ENCODE data around the gene COL15A1.

Gene COL15A1

GRCh38 chr9:98995971-98996504 lies 52.3 kb downstream of the COL15A1 start:
- DNase-seq = no peak

- no peak for DNase-seq
Observed at GRCh38 chr9:98997604-98998003, 53.9 kb downstream of the COL15A1 start.

- peak; percentile 84 for DNase-seq
Observed at GRCh38 chr9:98998441-98999151, 54.9 kb downstream of the COL15A1 start.

GRCh38 chr9:98999152-98999525 lies 55.4 kb downstream of the COL15A1 start:
- no peak for DNase-seq

- DNase-seq = peak; percentile 82
Observed at GRCh38 chr9:99000476-99001395, 57.0 kb downstream of the COL15A1 start.

GRCh38 chr9:99001892-99002291 lies 58.2 kb downstream of the COL15A1 start:
- DNase-seq = no peak

GRCh38 chr9:99002706-99003105 lies 59.0 kb downstream of the COL15A1 start:
- no peak for DNase-seq

GRCh38 chr9:99003308-99003707 lies 59.6 kb downstream of the COL15A1 start:
- DNase-seq = no peak

GRCh38 chr9:99004115-99004514 lies 60.4 kb downstream of the COL15A1 start:
- no peak for DNase-seq

GRCh38 chr9:99004717-99005460 lies 61.2 kb downstream of the COL15A1 start:
- no peak for DNase-seq

- no peak for DNase-seq
Observed at GRCh38 chr9:99005651-99006050, 61.9 kb downstream of the COL15A1 start.

- DNase-seq = no peak
Observed at GRCh38 chr9:99006511-99006910, 62.8 kb downstream of the COL15A1 start.

GRCh38 chr9:99006979-99007378 lies 63.3 kb downstream of the COL15A1 start:
- DNase-seq = no peak

- no peak for DNase-seq
Observed at GRCh38 chr9:99008203-99008602, 64.5 kb downstream of the COL15A1 start.

GRCh38 chr9:99010393-99010792 lies 66.7 kb downstream of the COL15A1 start:
- peak; percentile 39 for DNase-seq

- DNase-seq = no peak
Observed at GRCh38 chr9:99011161-99011709, 67.5 kb downstream of the COL15A1 start.

GRCh38 chr9:99012957-99013512 lies 69.3 kb downstream of the COL15A1 start:
- no peak for DNase-seq

- no peak for DNase-seq
Observed at GRCh38 chr9:99013550-99013949, 69.8 kb downstream of the COL15A1 start.

- DNase-seq = no peak
Observed at GRCh38 chr9:99015448-99015847, 71.7 kb downstream of the COL15A1 start.

- DNase-seq = no peak
Observed at GRCh38 chr9:99015890-99016289, 72.2 kb downstream of the COL15A1 start.

- DNase-seq = no peak
Observed at GRCh38 chr9:99016681-99017387, 73.1 kb downstream of the COL15A1 start.

GRCh38 chr9:99018653-99019052 lies 74.9 kb downstream of the COL15A1 start:
- no peak for DNase-seq

Measured in activated effector memory CD4-positive, alpha-beta T cell treated with anti-CD3 and anti-CD28 coated beads, Interleukin-2, amount 50 U/mL, for 16 hours (primary cell).